ENCODE results near the gene PLAAT2.

GRCh38 chr11:63564056-63564774 lies 1.0 kb upstream of the PLAAT2 start:
- TF ChIP-seq CAMTA2 (CRISPR knock-in tag; conservative IDR thresholded peaks at IDR 0.05) (no peak), SP1 (CRISPR knock-in tag; IDR thresholded peaks at IDR 0.05) (no peak), EZH2 (IDR thresholded peaks at IDR 0.05; ENCODE audit: borderline replicate concordance, low read depth, low read length) (no peak), TSHZ1 (CRISPR knock-in tag; IDR thresholded peaks at IDR 0.05) (no peak)

Data from K562 (cell line).